Body of pancreas (tissue), 4 donors: ENCODE data around the gene ANKRD11. TPM values are rescaled to one million over a fixed set of nuclear protein-coding genes. Genes with fewer than 3 reads are reported as not detected.
"Not testable (repeated sequence)": the region's sequence is repeated elsewhere in the genome, so short reads cannot be mapped to it uniquely, and the experiment has no call there.

Source experiments
- ATAC-seq: fragments of 150-250 bp; one replicate; pipeline ENCODE4 v1.9.1; 2016
- DNase-seq, 4 donors: peaks; one replicate each; pipeline ENCODE4 v3.0.0-alpha.2; 2019
- H3K27ac ChIP-seq, 4 donors: fragments of 200-600 bp; sonication (generic); 1 replicate in 3 of 4; 2 replicates in 1 of 4; pipeline versions ENCODE4 v1.5.1 to v1.6.1; 2016 to 2019; ENCODE audit warnings: mild to moderate bottlenecking in 1 of 4, mixed read lengths in 1 of 4, moderate library complexity in 1 of 4
- H3K27me3 ChIP-seq, 2 donors: fragments of 200-600 bp; sonication (generic); one replicate each; pipeline ENCODE4 v1.6.0; 2016; ENCODE audit warnings: mild to moderate bottlenecking in 1 of 2
- H3K36me3 ChIP-seq, 2 donors: fragments of 200-600 bp; sonication (generic); replicated peaks in 1 of 2; 2 replicates each; pipeline ENCODE4 v1.5.1; 2016; ENCODE audit warnings: low read depth in 2 of 2; ENCODE audit not compliant: insufficient read depth in 1 of 2
- H3K4me1 ChIP-seq: fragments of 200-600 bp; sonication (generic); one replicate; pipeline ENCODE4 v1.6.0; 2016
- H3K4me3 ChIP-seq, 2 donors: fragments of 200-600 bp; sonication (generic); 1 replicate in 1 of 2; 2 replicates in 1 of 2; pipeline ENCODE4 v1.5.1; 2016 to 2019
- H3K9me3 ChIP-seq, 3 donors: fragments of 200-600 bp; sonication (generic); 1 replicate in 2 of 3; 2 replicates in 1 of 3; pipeline ENCODE4 v1.5.1; 2016
- CTCF ChIP-seq, 7 experiments: fragments of 450-650 bp in 4 of 7; fragments of 200-600 bp in 3 of 7; sonication (generic) in 3 of 7; IDR thresholded peaks; one replicate each; pipeline ENCODE4 v1.5.1; 2016 to 2019; ENCODE audit warnings: antibody characterized with exemption in 7 of 7
- POLR2A ChIP-seq, 3 donors: fragments of 450-650 bp; IDR thresholded peaks; one replicate each; pipeline ENCODE4 v1.6.1; 2016; ENCODE audit warnings: antibody characterized with exemption in 3 of 3, mild to moderate bottlenecking in 2 of 3
- WGBS, 2 donors: methylation state at CpG; one replicate each; pipeline ENCODE4 v1.1.5; 2017; 5-methylcytosine and 5-hydroxymethylcytosine counted together
- intact Hi-C: fragments of 100-400 bp; cut with DNase I; formaldehyde crosslinking; loops from one replicate; pipeline ENCODE4 v1.15.1; 2023
- total RNA-seq, 2 donors: library from RNA; depleted of rRNA; stranded (reverse); fragments of >200 nt; gene quantifications; one replicate each; pipeline ENCODE4 v1.1.0, GENCODE V29; 2016

Gene ANKRD11
- total RNA-seq, 2 donors from 2014 or later = 52.1 to 97.9 TPM

DNA sequence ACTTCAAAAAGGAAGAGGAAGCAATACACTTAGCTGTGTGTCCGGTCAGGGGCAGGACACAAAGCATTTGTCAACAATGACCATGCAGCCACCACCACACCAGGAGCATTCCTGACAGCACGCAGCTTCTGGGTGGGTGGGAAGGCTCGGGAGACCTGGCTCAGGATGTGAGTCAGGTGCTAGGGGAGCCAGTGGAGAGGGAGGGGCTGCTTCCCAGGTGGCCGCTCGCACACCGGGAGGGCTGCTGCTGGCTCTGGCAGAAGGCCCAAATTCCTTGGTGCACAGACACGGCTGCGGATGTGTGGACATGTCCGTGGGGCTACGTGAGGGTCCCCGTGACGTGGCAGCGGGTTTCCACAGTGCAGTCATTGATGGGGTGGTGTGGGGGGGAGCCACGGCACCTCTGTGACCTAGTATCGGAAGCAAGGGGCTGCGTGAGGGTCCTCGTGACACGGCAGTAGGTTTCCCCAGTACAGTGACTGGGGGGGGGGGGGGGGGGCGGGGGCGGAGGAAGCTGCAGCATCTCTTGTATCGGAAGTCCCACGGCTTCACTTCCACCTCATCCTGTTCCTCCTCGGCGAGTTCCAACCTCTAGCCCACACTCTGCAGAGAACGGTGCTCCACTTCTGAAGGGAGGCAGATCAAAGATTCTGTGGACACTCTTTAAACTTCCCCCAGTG is 160.0 kb downstream of the ANKRD11 start:
- H3K4me3 ChIP-seq = no peak overlapping the region
- intact Hi-C loops = no loop called here
- peak; percentile 61 to 84 (median 76) for DNase-seq
- 29% methylated on average over 13 to 25 of the region's 25 CpGs for WGBS, 2 donors
- H3K4me1 ChIP-seq = peaks cover 52% of the 10 kb centered on the region
- ATAC-seq = peak; percentile 61
- no peaks in the 10 kb centered on the region for H3K27me3 ChIP-seq
- no peaks in the 10 kb centered on the region for H3K9me3 ChIP-seq
- no peaks in the 10 kb centered on the region for H3K36me3 ChIP-seq
- no peak for TF ChIP-seq POLR2A (IDR thresholded peaks at IDR 0.05)
- no peak for TF ChIP-seq CTCF (IDR thresholded peaks at IDR 0.05)
- peak overlapping the region; percentile 17 to 76 (median 64) for H3K27ac ChIP-seq

DNA sequence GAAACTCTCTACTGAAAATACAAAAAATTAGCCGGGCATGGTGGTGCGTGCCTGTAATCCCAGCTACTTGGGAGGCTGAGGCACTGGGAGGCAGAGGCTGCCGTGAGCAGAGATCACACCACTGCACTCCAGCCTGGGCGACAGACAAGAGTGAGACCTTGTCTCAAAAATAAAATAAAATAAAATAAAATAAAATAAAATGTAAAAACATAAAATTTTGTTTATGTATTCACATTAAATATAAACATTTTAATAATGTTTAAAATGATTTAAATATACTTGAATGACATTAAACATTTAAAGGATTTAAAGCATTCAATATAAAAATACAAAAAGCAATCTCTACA is 160.6 kb downstream of the ANKRD11 start:
- H3K4me3 ChIP-seq = not testable (repeated sequence)
- WGBS, 2 donors = 90 to 92% methylated on average over 4 of the region's 4 CpGs

GRCh38 chr16:89328412-89329400 is 161.7 kb downstream of the ANKRD11 start:
- H3K36me3 ChIP-seq, intact Hi-C loops, H3K9me3 ChIP-seq, H3K4me3 ChIP-seq, H3K27me3 ChIP-seq, ATAC-seq: not testable (repeated sequence)
- DNase-seq = peak in 2 of 4 donors; percentile 4 to 9
- WGBS, 2 donors = 87 to 90% methylated on average over 29 to 30 of the region's 41 CpGs
- Histone ChIP-seq H3K27ac (peak overlapping the region in 1 of 4 donors; percentile 10), H3K4me1 (peaks cover 42% of the 10 kb centered on the region)

More for the DNA sequence above, 160.6 kb downstream of the ANKRD11 start:
- peak in 2 of 4 donors; percentile 1 to 8 for DNase-seq
- H3K9me3 ChIP-seq, intact Hi-C loops, H3K27me3 ChIP-seq, H3K36me3 ChIP-seq, ATAC-seq: not testable (repeated sequence)
- Histone ChIP-seq H3K27ac (peak overlapping the region in 3 of 4 donors; percentile 17 to 76 (median 69)), H3K4me1 (peaks cover 52% of the 10 kb centered on the region)

- peak overlapping the region in 2 of 4 donors; percentile 34 to 61 for H3K27ac ChIP-seq
- no peak overlapping the region for H3K4me3 ChIP-seq
- TF ChIP-seq CTCF (IDR thresholded peaks at IDR 0.05) = no peak
- no peak for TF ChIP-seq POLR2A (IDR thresholded peaks at IDR 0.05)
- no peaks in the 10 kb centered on the region for H3K9me3 ChIP-seq
- peaks cover 47% of the 10 kb centered on the region for H3K4me1 ChIP-seq
- intact Hi-C loops = no loop called here
- no peaks in the 10 kb centered on the region for H3K36me3 ChIP-seq
- 77 to 80% methylated on average over 6 to 7 of the region's 7 CpGs for WGBS, 2 donors
- DNase-seq = peak in 2 of 4 donors; percentile 3 to 4
- H3K27me3 ChIP-seq = no peaks in the 10 kb centered on the region
- no peak for ATAC-seq
Measured at GRCh38 chr16:89326721-89327120, 163.6 kb downstream of the ANKRD11 start.

GRCh38 chr16:89325861-89326471 is 164.4 kb downstream of the ANKRD11 start:
- no peaks in the 10 kb centered on the region for H3K36me3 ChIP-seq
- H3K27ac ChIP-seq = peak overlapping the region in 3 of 4 donors; percentile 46 to 61 (median 50)
- peaks cover 50% of the 10 kb centered on the region for H3K4me1 ChIP-seq
- 31 to 33% methylated on average over 18 of the region's 18 CpGs for WGBS, 2 donors
- no peaks in the 10 kb centered on the region for H3K27me3 ChIP-seq
- TF ChIP-seq CTCF (IDR thresholded peaks at IDR 0.05) (no peak), POLR2A (IDR thresholded peaks at IDR 0.05) (peak in 2 of 3 donors; percentile 14 to 26)
- DNase-seq = peak; percentile 59 to 75 (median 67)
- no peak overlapping the region for H3K4me3 ChIP-seq
- no peaks in the 10 kb centered on the region for H3K9me3 ChIP-seq
- ATAC-seq = peak; percentile 75
- intact Hi-C loops = no loop called here
